WTC11 (cell line): Measurements from ENCODE around the gene NCKIPSD. TPM values are rescaled to one million over a fixed set of nuclear protein-coding genes. Genes with fewer than 3 reads are reported as not detected.

ENCODE experiments used
- ATF3 ChIP-seq: sonication (generic); formaldehyde crosslinking; conservative IDR thresholded peaks from 2 replicates; pipeline ENCODE4 v1.8.1; 2022; ENCODE audit warnings: mild to moderate bottlenecking, missing genetic modification reagents
- CBFB ChIP-seq: sonication (generic); formaldehyde crosslinking; IDR thresholded peaks from 2 replicates; pipeline ENCODE4 v1.8.1; 2022; ENCODE audit warnings: mild to moderate bottlenecking, low read depth, missing genetic modification reagents
- CREB1 ChIP-seq: sonication (generic); formaldehyde crosslinking; IDR thresholded peaks from 2 replicates; pipeline ENCODE4 v1.8.0; 2023; ENCODE audit warnings: mild to moderate bottlenecking, missing genetic modification reagents
- CREM ChIP-seq: sonication (generic); formaldehyde crosslinking; IDR thresholded peaks from 2 replicates; pipeline ENCODE4 v1.8.1; 2022; ENCODE audit warnings: mild to moderate bottlenecking, missing genetic modification reagents, moderate library complexity
- ELF4 ChIP-seq: sonication (generic); formaldehyde crosslinking; IDR thresholded peaks from 2 replicates; pipeline ENCODE4 v1.8.1; 2022; ENCODE audit warnings: low read depth, mild to moderate bottlenecking, moderate library complexity, missing genetic modification reagents
- EMX1 ChIP-seq: fragments of 250-450 bp; sonication (Bioruptor Pico); IDR thresholded peaks from 2 replicates; pipeline ENCODE4 v1.8.0; 2021; ENCODE audit warnings: mild to moderate bottlenecking
- ESRRA ChIP-seq: sonication (generic); formaldehyde crosslinking; IDR thresholded peaks from 2 replicates; pipeline ENCODE4 v1.8.1; 2022; ENCODE audit warnings: mild to moderate bottlenecking, missing genetic modification reagents, borderline replicate concordance
- GABPB1 ChIP-seq: sonication (generic); formaldehyde crosslinking; IDR thresholded peaks from 2 replicates; pipeline ENCODE4 v1.8.1; 2023; ENCODE audit warnings: mild to moderate bottlenecking, missing genetic modification reagents
- GTF2I ChIP-seq: fragments of 250-450 bp; sonication (Bioruptor Pico); conservative IDR thresholded peaks from 2 replicates; pipeline ENCODE4 v1.4.0; 2021; ENCODE audit warnings: mild to moderate bottlenecking
- MXD4 ChIP-seq: fragments of 250-450 bp; sonication (Bioruptor Pico); IDR thresholded peaks from 2 replicates; pipeline ENCODE4 v1.8.0; 2021; ENCODE audit warnings: mild to moderate bottlenecking, moderate library complexity, borderline replicate concordance
- NFE2L1 ChIP-seq: sonication (generic); formaldehyde crosslinking; IDR thresholded peaks from 2 replicates; pipeline ENCODE4 v1.8.1; 2023; ENCODE audit warnings: missing genetic modification reagents
- NFYB ChIP-seq: sonication (generic); formaldehyde crosslinking; conservative IDR thresholded peaks from 2 replicates; pipeline ENCODE4 v1.8.0; 2022; ENCODE audit warnings: low read depth, missing genetic modification reagents
- NR3C1 ChIP-seq: sonication (generic); formaldehyde crosslinking; conservative IDR thresholded peaks from 2 replicates; pipeline ENCODE4 v1.8.1; 2023; ENCODE audit warnings: low read depth, mild to moderate bottlenecking, missing genetic modification reagents
- PRRX2 ChIP-seq: fragments of 250-450 bp; sonication (Bioruptor Pico); IDR thresholded peaks from 2 replicates; pipeline ENCODE4 v1.8.0; 2021; ENCODE audit warnings: mild to moderate bottlenecking
- RORB ChIP-seq: fragments of 250-450 bp; sonication (Bioruptor Pico); IDR thresholded peaks from 2 replicates; pipeline ENCODE4 v1.9.0; 2021; ENCODE audit warnings: mild to moderate bottlenecking
- SMAD4 ChIP-seq: sonication (generic); formaldehyde crosslinking; IDR thresholded peaks from 2 replicates; pipeline ENCODE4 v1.8.0; 2022; ENCODE audit warnings: mild to moderate bottlenecking, missing genetic modification reagents
- TCF7 ChIP-seq: sonication (generic); formaldehyde crosslinking; IDR thresholded peaks from 2 replicates; pipeline ENCODE4 v1.8.0; 2022; ENCODE audit warnings: mild to moderate bottlenecking, low read depth, missing genetic modification reagents, moderate library complexity
- TEAD1 ChIP-seq: sonication (generic); formaldehyde crosslinking; IDR thresholded peaks from 2 replicates; pipeline ENCODE4 v1.8.0; 2022; ENCODE audit warnings: mild to moderate bottlenecking, missing genetic modification reagents
- ZBTB21 ChIP-seq: sonication (generic); formaldehyde crosslinking; IDR thresholded peaks from 2 replicates; pipeline ENCODE4 v1.8.1; 2023; ENCODE audit warnings: mild to moderate bottlenecking, missing genetic modification reagents, borderline replicate concordance
- ZNF138 ChIP-seq: sonication (generic); formaldehyde crosslinking; conservative IDR thresholded peaks from 2 replicates; pipeline ENCODE4 v1.8.1; 2022; ENCODE audit warnings: mild to moderate bottlenecking, moderate library complexity, missing genetic modification reagents
- ZNF219 ChIP-seq: sonication (generic); formaldehyde crosslinking; IDR thresholded peaks from 2 replicates; pipeline ENCODE4 v1.8.0; 2023; ENCODE audit warnings: missing genetic modification reagents, mild to moderate bottlenecking, borderline replicate concordance
- ZNF263 ChIP-seq: sonication (generic); formaldehyde crosslinking; IDR thresholded peaks from 2 replicates; pipeline ENCODE4 v1.8.1; 2022; ENCODE audit warnings: low read depth, mild to moderate bottlenecking, moderate library complexity, missing genetic modification reagents
- ZNF416 ChIP-seq: fragments of 250-450 bp; sonication (Bioruptor Pico); IDR thresholded peaks from 2 replicates; pipeline ENCODE4 v1.9.0; 2021; ENCODE audit warnings: mild to moderate bottlenecking, inconsistent platforms
- ZNF512 ChIP-seq: sonication (generic); formaldehyde crosslinking; IDR thresholded peaks from 2 replicates; pipeline ENCODE4 v1.8.1; 2022; ENCODE audit warnings: missing genetic modification reagents, borderline replicate concordance
- total RNA-seq: library from RNA; stranded (reverse); gene quantifications from 3 replicates; pipeline ENCODE4 v1.2.3, GENCODE V29; 2021
- TF ChIP-seq, protein P1 (sequence below): sonication (generic); formaldehyde crosslinking; IDR thresholded peaks from 2 replicates; pipeline ENCODE4 v1.8.1; 2023; ENCODE audit warnings: mild to moderate bottlenecking, missing genetic modification reagents
- TF ChIP-seq, protein P2 (sequence below): fragments of 250-450 bp; sonication (Bioruptor Pico); IDR thresholded peaks from 2 replicates; pipeline ENCODE4 v1.9.0; 2021; ENCODE audit warnings: mild to moderate bottlenecking
- TF ChIP-seq, protein P3 (sequence below): fragments of 250-450 bp; sonication (Bioruptor Pico); IDR thresholded peaks from 2 replicates; pipeline ENCODE4 v1.8.0; 2021; ENCODE audit warnings: mild to moderate bottlenecking
- TF ChIP-seq, protein P4 (sequence below): sonication (generic); formaldehyde crosslinking; IDR thresholded peaks from 2 replicates; pipeline ENCODE4 v1.8.1; 2023; ENCODE audit warnings: mild to moderate bottlenecking, moderate library complexity, missing genetic modification reagents
- TF ChIP-seq, protein P5 (sequence below): sonication (generic); formaldehyde crosslinking; IDR thresholded peaks from 2 replicates; pipeline ENCODE4 v1.8.1; 2022; ENCODE audit warnings: mild to moderate bottlenecking, moderate library complexity, missing genetic modification reagents
- TF ChIP-seq, protein P6 (sequence below): sonication (generic); formaldehyde crosslinking; IDR thresholded peaks from 2 replicates; pipeline ENCODE4 v1.8.1; 2022; ENCODE audit warnings: mild to moderate bottlenecking, missing genetic modification reagents, moderate library complexity, borderline replicate concordance

The NCKIPSD gene
- total RNA-seq, 1 experiment from 2014 or later: 40.1 TPM

GRCh38 chr3:48685603-48686511, at the start of gene NCKIPSD (continued):
- TF ChIP-seq TCF7 (0 out of 2 replicates have a peak, but pooled peaks have one; percentile 56), GTF2I (CRISPR knock-in tag) (no peak), ZNF138 (CRISPR knock-in tag) (peak; percentile 94), ESRRA (CRISPR knock-in tag) (peak; percentile 68; the same call in 1 of the 2 replicates), CREB1 (CRISPR knock-in tag) (no peak; the same call in 1 of the 2 replicates), TEAD1 (peak; percentile 87), NR3C1 (CRISPR knock-in tag) (peak; percentile 97), MXD4 (CRISPR knock-in tag) (no peak), ZNF416 (no peak), ZNF512 (CRISPR knock-in tag) (no peak), ELF4 (CRISPR knock-in tag) (no peak), RORB (CRISPR knock-in tag) (no peak), GABPB1 (CRISPR knock-in tag) (peak; percentile 51; the same call in 1 of the 2 replicates), CBFB (peak; percentile 99), PRRX2 (CRISPR knock-in tag) (no peak; the same call in none of the 2 replicates), NFE2L1 (CRISPR knock-in tag) (peak; percentile 86), ZNF219 (CRISPR knock-in tag) (no peak), ZBTB21 (peak; percentile 94; the same call in 1 of the 2 replicates), SMAD4 (no peak), EMX1 (no peak), ZNF263 (CRISPR knock-in tag) (no peak), ATF3 (CRISPR knock-in tag) (no peak), NFYB (0 out of 2 replicates have a peak, but pooled peaks have one; percentile 17), CREM (CRISPR knock-in tag) (no peak; the same call in 1 of the 2 replicates)
- TF ChIP-seq, protein P1, sequence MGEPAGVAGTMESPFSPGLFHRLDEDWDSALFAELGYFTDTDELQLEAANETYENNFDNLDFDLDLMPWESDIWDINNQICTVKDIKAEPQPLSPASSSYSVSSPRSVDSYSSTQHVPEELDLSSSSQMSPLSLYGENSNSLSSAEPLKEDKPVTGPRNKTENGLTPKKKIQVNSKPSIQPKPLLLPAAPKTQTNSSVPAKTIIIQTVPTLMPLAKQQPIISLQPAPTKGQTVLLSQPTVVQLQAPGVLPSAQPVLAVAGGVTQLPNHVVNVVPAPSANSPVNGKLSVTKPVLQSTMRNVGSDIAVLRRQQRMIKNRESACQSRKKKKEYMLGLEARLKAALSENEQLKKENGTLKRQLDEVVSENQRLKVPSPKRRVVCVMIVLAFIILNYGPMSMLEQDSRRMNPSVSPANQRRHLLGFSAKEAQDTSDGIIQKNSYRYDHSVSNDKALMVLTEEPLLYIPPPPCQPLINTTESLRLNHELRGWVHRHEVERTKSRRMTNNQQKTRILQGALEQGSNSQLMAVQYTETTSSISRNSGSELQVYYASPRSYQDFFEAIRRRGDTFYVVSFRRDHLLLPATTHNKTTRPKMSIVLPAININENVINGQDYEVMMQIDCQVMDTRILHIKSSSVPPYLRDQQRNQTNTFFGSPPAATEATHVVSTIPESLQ: no peak
- TF ChIP-seq, protein P2, sequence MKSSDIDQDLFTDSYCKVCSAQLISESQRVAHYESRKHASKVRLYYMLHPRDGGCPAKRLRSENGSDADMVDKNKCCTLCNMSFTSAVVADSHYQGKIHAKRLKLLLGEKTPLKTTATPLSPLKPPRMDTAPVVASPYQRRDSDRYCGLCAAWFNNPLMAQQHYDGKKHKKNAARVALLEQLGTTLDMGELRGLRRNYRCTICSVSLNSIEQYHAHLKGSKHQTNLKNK (CRISPR knock-in tag): no peak; the same call in 1 of the 2 replicates
- TF ChIP-seq, protein P3, sequence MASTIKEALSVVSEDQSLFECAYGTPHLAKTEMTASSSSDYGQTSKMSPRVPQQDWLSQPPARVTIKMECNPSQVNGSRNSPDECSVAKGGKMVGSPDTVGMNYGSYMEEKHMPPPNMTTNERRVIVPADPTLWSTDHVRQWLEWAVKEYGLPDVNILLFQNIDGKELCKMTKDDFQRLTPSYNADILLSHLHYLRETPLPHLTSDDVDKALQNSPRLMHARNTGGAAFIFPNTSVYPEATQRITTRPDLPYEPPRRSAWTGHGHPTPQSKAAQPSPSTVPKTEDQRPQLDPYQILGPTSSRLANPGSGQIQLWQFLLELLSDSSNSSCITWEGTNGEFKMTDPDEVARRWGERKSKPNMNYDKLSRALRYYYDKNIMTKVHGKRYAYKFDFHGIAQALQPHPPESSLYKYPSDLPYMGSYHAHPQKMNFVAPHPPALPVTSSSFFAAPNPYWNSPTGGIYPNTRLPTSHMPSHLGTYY: no peak
- TF ChIP-seq, protein P4, sequence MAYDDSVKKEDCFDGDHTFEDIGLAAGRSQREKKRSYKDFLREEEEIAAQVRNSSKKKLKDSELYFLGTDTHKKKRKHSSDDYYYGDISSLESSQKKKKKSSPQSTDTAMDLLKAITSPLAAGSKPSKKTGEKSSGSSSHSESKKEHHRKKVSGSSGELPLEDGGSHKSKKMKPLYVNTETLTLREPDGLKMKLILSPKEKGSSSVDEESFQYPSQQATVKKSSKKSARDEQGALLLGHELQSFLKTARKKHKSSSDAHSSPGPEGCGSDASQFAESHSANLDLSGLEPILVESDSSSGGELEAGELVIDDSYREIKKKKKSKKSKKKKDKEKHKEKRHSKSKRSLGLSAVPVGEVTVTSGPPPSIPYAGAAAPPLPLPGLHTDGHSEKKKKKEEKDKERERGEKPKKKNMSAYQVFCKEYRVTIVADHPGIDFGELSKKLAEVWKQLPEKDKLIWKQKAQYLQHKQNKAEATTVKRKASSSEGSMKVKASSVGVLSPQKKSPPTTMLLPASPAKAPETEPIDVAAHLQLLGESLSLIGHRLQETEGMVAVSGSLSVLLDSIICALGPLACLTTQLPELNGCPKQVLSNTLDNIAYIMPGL: peak; percentile 100
- TF ChIP-seq, protein P5, sequence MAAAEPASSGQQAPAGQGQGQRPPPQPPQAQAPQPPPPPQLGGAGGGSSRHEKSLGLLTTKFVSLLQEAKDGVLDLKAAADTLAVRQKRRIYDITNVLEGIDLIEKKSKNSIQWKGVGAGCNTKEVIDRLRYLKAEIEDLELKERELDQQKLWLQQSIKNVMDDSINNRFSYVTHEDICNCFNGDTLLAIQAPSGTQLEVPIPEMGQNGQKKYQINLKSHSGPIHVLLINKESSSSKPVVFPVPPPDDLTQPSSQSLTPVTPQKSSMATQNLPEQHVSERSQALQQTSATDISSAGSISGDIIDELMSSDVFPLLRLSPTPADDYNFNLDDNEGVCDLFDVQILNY: peak; percentile 91
- TF ChIP-seq, protein P6, sequence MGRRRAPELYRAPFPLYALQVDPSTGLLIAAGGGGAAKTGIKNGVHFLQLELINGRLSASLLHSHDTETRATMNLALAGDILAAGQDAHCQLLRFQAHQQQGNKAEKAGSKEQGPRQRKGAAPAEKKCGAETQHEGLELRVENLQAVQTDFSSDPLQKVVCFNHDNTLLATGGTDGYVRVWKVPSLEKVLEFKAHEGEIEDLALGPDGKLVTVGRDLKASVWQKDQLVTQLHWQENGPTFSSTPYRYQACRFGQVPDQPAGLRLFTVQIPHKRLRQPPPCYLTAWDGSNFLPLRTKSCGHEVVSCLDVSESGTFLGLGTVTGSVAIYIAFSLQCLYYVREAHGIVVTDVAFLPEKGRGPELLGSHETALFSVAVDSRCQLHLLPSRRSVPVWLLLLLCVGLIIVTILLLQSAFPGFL (CRISPR knock-in tag): no peak
